NCI-H2029 (cell line): ENCODE measurements around the gene CGRRF1.

Experiments used
- DNase-seq: peaks from one replicate; lab custom pipeline; 2025; lab: John Stamatoyannopoulos, UW

Gene CGRRF1

DNA sequence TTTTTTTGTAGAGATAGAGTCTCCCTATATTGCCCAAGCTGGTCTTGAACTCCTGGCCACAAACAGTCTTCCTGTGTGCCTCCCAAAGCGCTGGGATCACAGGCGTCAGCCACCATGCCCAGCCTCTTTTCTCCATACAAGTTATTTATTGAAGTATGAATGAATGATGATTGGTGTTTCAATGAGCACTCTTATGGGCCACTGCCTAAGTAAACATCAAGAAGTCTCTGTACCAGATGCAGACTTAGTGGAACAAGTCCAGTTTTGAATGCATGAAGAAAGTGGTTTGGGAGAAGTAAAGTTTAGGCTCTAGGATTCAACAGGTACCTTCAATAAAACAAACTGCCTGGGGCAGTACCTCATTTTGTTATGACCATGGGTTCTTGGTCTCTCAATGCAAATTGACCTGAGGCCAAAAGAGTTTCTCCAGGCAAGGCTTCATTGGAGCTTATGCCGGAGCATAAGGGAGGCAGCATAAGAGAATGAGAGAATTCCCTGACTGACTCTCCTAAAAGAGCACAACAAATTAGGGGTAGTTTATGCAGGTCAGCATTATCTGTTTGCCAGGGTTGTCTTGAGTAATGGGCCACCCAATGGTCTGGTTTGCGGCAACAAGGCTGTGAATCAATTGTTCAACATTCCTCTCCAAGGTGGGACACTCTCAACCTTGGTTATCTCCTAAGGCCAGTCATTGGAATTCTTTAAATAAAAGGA, 19.8 kb upstream of the CGRRF1 start:
- no peak for DNase-seq

DNA sequence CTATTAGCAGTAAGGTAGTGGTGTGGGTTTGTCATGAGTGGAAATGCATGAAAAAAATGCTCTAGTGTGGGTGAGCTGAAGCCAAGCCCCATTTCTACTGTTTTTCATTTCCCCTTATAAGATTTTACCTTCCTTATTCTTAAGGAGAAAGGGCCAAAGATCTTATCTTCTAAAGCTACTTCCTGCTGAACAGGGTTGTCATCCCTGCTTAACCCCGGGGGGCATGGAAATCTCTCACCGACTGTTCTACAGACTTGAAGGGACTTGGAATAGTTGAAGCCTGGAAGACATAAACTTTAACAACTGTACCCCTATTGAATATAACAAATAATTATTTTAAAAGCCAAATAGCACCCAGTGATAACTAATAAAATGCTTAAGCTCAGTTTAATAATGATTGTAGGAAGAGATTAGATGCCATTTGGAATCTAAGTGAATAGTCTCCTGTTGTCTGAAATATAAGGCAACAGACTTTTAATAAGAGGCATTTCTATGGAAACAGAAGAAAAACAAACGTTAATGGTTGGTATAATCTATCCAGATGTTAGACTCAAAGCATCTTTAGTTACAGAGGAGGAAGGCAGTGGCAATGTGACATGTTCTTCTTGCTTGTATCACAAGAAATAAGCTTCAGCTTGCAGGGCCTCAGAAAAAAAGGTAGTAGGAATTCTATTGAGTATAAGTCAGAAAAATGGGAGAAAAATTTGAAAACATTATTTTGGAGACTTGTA, 19.1 kb upstream of the CGRRF1 start:
- no peak for DNase-seq

DNA sequence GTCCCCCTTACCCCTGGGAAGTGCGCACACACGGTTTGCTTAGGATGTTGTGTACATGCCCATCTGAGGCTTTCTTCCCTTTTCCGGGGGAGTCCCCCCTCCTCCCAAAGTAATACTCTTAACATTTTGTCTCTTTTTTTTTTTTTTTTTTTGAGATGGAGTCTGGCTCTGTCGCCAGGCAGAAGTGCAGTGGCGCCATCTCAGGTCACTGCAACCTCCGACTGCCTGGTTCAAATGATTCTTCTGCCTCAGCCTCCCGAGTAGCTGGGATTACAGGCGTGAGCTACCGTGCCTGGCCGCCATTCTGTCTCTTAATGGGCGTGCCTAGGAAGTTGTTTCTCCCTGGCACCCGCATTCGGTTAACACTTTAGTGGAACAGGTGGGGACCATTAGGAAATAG, 16.4 kb upstream of the CGRRF1 start:
- no peak for DNase-seq

DNA sequence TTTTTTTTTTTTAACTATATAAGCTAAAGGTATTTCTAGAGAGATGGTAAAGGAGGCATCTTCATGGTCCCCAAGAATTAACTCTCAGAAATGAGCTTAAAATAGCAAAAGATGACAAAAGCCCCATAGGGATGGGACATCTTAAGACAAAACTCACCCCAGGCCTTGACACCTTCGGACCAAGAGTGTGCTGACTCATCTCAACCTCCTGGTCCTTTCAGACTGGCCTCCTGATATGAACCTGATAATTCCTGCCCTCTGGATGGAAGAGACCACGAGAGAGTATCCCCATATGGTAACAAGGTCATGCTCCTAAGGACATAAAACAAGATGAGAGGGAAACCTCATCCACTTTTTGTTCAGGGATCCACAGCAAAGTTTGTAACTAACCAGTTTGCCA, 12.5 kb upstream of the CGRRF1 start:
- DNase-seq = no peak

DNA sequence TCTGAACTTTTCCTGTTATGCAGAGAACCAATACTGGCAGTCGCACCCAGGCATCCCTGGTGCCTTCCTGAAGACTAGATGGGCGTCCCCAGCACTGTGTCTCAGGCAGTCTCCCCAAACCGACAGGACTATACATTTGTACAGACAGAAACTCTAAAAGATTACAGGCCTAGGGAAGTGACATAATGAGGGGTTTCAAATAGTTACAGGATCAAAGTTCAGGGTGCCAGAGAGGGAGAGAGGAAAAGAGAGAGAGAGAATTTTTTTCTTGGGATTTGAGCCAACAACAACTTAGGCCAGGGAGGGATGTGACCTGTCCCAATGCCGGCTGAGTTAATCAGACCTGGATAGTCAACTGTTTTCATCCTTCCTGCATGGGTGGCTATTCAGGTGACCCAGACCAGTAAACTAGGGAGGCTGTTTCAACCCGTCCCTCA, 11.6 kb upstream of the CGRRF1 start:
- no peak for DNase-seq

GRCh38 chr14:54498579-54498978, 11.1 kb upstream of the CGRRF1 start:
- no peak for DNase-seq

DNA sequence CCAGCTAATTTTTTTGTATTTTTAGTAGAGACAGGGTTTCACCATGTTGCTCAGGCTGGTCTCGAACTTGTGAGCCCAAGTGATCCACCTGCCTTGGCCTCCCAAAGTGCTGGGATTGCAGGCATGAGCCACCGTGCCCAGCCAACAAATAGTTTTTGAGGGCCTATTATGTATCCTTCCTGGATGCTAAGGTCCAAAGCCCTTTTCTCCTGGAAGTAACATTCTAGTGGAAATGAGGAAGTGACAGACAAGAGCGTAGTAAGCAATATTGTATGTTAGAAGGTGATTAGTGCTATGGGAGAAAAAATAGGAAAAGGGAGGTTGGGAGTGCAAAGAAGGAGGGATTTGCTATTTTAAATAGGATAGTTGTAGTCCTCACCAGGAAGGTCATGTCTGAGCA, 9.0 kb upstream of the CGRRF1 start:
- DNase-seq = no peak

DNA sequence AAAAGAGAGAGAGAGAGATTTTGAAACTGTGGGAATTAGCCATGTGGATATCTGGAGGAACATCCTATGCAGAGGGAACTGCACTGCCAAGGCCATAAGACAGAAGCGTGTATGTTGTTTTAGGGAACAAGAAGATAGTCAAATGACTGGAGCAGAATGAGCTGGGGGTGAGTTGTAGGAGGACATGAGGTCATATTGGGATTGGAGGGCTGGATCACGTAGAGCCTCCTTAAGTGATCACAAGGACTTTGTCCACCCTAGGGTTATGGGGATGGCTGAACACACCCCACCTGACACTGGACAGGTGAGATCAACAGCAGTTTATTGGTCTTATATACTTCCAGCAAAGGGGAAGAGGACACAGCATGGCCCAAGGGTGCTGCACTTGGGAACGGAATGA, 8.2 kb upstream of the CGRRF1 start:
- no peak for DNase-seq

DNA sequence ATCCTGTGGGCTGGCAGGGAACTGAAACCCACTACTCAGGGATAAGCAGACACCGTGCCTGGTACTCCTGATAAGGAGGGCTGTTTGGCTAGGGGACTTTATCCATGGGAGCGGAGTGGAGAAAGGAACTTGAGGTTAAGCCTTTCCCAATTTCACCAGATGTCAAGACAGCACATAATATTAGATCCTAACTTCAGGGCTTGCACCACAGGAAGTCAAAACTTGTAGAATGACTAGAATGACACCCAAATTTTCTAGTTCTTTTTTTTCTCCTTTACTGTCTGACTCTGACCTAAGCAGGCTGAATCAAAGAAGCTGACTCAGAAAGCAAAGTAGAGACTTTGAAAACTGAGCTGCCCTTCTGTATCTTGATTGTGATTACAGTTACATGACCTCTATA, 7.1 kb upstream of the CGRRF1 start:
- DNase-seq = no peak

DNA sequence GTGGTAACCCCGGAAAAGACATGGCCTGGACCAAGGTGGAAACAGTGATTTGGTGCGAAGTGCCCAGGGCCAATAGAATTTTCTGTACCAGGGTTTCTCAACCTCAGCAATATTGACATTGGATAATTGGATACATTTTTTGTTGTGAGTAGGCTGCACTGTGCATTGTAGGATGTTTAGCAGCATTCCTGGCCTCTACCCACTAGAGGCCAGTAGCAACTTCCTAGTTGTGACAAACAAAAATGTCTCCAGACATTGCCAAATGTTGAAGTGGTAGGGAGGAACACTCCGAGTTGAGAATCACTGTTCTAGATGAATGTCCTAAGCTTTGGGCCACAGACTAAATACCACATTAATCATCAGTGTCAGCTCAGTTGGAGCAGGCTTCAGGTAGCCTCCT, 6.2 kb upstream of the CGRRF1 start:
- DNase-seq = no peak

DNA sequence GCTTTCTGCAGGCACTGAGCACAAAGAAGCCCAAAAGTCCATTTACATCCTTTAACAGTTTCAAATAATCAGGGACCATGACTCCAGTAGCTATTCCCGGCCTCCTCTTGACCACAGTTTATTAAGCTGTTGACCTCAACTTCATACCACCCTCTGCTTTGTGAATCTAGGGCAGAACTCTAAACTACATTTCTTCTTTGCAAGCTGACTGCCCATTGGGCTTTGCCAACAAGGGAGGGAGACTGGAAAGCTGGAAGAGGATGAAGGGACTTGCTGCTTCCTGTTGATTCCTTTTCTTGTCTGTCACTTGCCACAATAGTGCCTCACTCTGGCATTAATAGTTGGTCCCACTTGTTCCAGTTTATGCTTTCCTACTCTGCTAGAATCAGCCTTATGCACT, 2.7 kb downstream of the CGRRF1 start:
- no peak for DNase-seq

DNA sequence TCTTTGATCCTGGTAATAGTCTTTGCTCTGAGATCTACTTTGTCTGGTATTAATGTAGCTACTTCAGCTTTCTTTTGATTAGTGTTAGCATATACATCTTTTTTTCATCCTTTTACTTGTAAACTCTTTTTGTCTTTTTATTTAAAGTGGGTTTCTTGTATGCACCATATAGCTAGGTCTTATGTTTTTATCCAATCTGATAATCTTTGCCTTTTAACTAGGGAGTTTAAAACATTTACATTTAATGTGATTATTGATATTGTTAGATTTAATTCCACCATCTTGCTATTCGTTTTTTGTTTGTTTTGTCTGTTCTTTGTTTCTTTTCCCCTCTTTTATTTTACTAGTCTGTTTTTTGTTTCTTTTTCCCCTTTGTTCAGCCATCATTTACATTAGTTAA, 6.0 kb downstream of the CGRRF1 start:
- DNase-seq = no peak

DNA sequence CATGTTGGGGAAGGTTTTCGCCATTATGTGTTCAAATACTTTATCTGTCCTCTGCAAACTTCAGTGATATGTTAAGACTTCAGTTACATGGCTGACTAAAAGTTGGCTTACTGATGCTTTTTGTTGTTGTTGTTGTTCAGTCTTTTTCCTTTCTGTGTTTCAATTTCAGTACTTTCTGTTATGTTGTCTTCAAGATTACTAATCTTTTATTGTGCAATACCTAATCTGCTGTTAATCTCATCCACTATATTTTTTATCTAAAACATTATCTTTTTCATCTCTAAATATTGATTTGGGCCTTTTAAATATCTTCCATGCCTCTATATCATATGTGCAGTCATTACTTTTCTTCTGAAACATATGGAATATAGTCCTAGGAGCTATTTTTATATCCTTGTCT, 7.0 kb downstream of the CGRRF1 start:
- DNase-seq = no peak

DNA sequence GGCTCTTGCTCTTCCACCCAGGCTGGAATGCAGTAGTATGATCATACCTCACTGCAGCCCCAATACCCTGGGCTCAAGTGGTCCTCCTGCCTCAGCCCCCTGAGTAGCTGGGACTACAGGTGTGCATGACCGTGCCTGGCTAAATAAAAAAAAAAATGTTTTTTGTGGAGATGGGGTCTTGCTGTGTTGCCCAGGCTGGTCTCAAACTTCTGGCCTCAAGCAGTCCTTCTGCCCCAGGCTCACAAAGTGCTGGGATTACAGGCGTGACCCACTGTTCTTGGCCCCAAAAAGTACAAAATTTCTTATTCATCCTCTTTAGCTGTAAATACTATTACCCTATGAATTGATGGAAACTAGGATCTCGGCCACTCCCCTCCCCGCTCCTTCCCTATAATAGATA, 14.7 kb downstream of the CGRRF1 start:
- DNase-seq = no peak

DNA sequence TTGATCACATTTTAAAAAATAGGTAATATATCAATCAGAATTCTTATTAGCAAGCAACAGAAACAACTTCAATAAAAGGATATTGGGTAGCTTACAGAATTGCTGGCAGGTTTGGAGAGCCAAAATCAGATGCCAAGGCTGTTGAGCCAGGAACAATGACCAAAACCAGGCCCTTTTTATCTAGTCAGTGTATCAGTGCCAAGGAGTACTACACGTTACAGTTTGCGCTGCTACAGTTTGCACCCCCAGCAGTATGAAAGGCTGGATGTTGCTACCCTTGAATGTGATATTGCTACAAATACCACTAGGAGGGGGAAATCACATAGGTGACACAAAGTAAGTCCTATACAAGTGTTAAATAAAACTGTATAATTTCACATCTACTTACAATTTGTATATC, 19.3 kb downstream of the CGRRF1 start:
- no peak for DNase-seq

DNA sequence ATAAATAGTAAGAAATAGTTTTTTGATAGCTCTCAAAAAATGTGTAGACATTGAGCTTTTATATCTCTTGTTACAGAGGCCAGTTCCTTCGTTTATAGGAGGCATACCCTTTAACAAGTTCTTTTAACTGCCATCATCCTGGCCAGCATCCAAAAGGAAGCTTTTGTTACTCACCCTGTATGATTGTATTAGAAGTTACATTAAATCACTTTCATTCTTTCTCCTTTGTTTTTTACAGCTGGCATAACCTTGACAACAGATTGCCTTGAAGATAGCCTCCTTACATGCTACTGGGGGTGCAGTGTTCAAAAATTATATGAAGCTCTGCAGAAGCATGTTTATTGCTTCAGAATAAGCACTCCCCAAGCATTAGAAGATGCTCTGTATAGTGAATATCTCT, 20.1 kb downstream of the CGRRF1 start:
- DNase-seq = no peak

- DNase-seq = no peak
Observed at GRCh38 chr14:54532111-54533012, 22.7 kb downstream of the CGRRF1 start.

GRCh38 chr14:54533100-54533499, 23.4 kb downstream of the CGRRF1 start:
- DNase-seq = no peak

GRCh38 chr14:54535126-54535525, 25.4 kb downstream of the CGRRF1 start:
- DNase-seq = no peak

DNA sequence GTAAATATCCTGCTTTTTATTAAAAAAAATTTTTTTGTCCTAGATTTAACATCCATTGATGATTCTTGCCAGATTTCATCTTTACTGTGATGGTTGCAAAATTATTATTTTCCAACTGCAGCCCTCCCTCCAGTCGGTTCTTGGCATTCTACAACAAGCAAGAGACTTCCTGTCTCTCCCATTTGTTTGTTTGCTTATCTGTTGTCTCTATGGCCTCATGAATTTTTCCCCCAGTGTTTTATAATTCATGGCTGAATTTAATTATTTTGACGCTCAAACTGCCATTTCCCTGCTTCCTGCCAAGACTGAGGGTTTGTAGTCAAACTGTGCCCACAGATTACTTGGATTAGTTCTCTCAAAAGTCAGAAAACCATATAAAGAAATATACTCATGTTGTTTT, 25.9 kb downstream of the CGRRF1 start:
- DNase-seq = no peak

- DNase-seq = no peak
Observed at GRCh38 chr14:54537651-54538050, 27.9 kb downstream of the CGRRF1 start.

DNA sequence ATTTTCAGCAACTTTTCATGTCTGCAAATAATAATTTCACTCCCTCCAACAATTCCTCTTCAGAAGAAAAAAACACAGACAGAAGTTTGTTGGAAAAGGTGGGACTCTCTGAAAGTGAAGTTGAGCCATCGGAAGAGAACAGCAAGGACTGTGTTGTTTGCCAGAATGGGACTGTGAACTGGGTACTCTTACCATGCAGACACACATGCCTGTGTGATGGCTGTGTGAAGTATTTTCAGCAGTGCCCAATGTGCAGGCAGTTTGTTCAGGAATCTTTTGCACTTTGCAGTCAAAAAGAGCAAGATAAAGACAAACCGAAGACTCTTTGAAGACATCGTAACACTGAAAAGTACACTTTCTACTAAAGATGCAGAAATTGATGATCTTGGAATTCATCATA, 28.3 kb downstream of the CGRRF1 start:
- DNase-seq = no peak

DNA sequence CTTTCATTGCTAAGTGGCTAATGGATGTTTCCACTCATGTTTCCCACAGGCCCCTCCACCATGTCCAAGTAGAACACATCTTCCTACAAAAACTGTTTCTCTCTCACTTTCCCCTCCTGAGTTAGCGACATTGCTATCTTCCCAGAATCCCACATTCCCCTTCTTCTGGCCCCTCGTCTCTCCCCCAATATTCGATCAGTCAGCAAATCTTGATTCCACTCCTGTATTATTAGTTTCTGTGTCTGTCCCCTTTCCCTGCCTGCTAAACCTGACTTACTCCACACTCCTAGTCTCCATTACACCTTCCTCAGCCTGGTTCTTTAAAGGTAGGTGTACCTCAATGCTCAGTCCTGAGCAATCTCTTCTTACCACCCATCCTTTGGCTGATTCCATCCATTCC, 37.9 kb downstream of the CGRRF1 start:
- DNase-seq = no peak
